Umbilical cord (tissue), 2 donors: Measurements from ENCODE around the gene PPP1CA. TPM values are rescaled to one million over a fixed set of nuclear protein-coding genes. Genes with fewer than 3 reads are reported as not detected.

Experiments used
- DNase-seq: peaks from one replicate; pipeline ENCODE4 v3.0.0-alpha.2; 2015; ENCODE audit warnings: low spot score
- total RNA-seq: library from RNA; depleted of rRNA; stranded (reverse); fragments of >200 nt; gene quantifications from one replicate; pipeline ENCODE4 v1.2.3, GENCODE V29; 2014; ENCODE audit warnings: low replicate concordance; ENCODE audit not compliant: insufficient read depth

PPP1CA gene
- total RNA-seq, 1 donor from 2014 or later: 50.1 TPM

DNA sequence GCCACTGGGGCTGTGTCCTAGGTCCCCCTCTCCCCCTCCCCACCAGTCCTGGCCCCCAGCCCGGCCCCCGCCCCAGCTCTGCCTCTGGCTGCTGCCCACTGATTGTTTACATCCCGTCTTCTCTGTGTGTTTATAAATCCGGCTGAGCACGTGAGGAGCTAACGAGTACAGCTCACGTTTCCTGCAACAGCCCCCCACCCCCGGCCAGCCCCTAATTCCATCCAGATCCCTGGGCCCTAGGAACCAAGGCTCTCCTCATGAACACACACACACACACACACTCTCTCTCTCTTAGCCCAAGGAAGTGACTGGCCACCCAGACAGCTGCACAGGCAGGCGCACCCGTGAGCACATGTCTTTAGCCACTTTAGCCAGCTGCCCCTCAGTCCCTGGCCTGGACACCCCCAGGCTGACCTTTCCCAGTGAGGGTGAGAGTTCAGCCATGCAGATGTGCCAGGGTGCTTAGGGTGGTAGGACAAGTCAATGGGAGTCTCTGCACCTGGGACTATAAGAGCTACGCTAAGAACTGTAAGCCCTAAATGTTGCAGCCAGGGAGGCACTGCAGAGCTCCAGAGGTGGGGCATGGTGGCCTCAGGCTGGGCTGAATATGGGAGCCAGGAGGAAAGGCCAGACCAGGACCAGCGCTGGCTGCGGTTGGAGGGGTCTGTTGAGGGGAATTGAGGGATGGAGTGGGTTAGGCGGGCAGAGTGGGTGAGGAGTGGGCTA is 31.1 kb downstream of the PPP1CA start:
- DNase-seq: no peak

DNA sequence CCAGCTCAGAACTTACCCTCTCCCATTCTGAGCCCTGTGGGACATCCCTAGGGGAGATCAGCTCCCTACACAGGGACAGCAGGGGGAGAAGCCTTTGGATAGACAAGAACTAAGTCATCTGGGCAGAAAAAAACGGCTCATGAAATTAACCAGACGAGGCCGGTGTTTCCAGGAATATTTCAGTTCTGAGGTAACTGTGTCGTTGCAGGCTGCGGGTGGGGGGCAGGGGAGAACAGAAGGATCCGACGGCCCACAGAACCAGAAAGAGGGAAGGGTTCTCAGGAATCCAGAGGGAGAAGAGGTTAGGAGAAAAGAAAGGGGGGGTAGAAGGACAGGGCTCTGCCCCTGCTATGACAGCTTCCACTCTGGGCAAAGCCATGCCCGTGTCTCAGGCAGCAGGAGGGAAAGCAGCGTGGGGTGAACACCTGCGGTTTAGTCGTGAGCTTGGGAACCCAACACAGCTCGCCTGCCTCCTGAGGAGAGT is 31.8 kb downstream of the PPP1CA start:
- DNase-seq: peak; percentile 89

DNA sequence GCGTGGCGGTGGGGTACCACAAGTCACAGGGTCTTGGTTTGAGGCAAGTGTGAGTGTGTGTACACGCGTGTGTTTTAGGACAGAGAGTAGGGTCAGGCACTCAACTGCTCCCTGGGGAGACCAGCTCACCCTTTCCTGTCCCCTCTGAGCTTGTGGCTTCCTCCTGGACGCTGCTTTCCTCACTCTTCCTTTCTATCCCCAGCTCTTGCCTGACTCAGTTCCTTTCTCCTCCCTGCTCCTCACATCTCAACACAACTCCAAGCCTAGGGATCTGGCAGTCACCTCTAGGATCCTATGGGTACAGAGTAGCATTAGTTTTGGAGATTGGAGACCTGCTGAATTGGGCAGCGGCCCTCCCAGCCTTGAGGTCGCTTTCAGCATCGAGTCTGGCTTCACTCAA is 32.4 kb downstream of the PPP1CA start:
- DNase-seq: no peak

DNA sequence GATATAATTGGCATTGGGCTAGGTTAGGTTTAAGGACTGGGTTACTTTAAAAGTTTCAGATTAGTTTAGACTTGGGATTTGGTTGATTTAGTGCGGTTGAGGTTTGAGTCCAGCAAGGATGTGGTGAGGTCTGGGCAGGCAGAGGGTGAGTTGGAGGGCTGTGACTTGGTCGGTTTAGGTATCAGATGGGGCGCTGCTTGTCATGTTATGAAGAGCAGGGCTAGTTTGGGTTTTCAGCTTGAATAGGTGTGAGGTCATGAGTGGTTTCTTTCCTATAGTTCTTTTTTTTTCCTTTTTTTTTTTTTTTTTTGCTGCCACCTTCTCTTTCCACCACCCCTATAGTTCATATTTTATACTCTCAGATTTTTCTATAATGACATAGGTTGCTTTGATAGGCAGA is 33.0 kb downstream of the PPP1CA start:
- DNase-seq: no peak

DNA sequence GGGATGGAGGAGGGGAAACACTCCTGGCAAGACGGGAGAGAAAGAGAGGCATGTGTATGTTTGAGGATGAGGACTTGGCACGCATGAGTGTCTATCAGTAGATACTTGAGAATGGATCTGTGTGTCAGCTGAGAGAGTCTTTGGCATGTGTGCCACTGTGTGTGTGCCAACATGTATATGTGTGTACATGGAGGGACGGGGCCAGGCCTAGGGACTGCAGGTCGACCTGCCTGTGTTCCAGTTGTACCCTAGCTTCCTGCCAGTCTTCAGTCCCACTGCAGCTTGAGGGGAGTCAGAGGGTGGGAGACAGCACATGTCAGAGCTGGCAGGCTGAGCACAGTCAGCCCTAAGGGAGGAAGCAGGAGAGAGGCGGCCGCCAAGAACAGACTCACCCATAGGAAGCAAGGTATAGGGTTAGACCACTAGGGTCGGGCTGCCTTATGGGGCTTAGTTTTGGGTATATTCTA is 33.9 kb downstream of the PPP1CA start:
- DNase-seq: no peak

DNA sequence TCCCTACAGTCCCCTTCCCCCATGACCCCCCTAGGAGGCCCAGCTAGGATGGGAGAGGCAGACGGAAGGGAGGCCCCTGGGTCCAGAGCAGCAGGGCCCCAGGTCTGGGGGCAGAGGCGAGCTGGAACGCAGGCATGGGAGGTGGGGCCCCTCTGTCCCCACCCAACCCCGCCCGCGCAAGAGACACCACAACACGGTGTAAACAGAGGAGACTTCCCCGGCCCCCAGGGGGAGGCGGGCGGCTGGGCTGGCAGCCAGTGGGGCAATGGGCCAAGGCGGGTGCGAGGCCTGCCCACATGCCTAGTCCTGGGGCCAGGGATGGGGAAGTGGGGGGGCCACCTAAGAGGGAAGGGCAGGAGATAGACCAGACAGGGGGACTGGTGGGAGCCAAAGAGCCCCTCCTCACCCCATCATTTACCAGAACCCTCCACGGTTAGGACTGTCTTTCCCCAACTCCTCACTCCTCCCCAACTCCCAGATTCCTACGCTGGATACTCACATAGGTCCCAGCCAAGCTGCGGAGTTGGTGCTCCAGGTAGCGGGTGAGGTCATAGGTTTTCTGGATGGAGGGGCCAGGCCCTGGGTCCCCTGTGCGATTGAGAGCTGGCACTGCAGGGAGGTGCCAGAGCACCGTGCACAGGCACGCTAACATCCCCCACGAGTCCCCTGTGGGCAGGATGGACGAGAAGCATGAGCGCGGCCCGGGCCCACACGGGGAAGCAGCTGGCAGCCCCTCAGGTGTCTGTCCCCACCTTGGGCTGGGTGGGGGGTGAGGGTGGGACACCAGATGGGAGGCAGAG is 34.5 kb downstream of the PPP1CA start:
- peak; percentile 92 for DNase-seq

DNA sequence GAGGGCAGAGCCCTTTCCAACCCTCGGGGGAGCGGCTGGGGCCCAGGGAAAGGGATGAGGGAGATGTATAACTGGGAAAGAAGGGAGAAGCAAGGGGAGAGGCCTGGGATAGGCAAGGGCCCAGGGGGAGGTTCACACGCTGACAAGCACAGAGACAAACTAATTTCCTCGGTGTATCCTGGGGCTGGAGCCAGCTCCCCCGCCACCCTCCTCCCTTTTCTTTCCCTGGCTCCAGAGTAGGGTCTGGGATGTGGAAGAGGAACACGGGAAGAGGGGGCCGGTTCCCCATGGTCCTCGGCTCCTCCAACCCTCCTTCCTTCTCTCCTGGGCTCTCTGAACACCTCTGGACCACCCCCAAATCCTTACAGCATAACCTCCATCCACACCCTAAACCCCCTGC is 35.1 kb downstream of the PPP1CA start:
- DNase-seq: peak; percentile 93

DNA sequence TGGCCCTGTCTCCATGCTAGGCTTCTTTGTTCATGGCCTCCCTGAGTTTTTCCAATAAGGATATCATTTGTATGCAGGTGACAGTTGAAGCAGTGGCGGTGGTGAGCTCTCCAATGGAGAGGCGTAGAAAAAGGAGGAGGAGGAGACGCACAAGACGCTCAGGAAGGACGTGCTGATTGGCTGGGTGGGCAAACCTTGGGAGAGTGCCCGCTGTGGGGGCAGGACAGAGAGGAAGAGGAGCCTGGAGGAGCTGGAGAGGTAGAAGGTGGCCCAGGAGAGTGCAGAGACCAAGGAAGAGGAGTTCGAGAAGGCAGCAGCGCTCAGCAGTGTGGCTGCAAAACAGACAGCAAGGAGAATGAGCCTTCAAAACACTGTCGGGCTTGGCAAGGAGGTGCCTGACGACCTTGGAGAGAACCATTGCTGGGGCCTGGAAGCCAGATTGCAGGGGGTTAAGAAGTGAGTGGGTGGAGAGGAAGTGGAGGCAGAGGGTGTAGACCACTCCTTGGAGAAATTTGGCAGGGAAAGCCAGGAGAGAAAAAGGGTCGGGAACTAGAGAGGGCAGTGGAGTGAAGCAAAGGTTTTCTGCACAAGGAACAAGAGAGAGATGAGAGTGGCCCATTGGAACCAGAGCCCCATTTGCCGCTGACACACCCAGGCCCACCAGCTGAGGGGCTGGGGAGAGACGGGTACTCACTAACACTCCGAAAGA is 35.8 kb downstream of the PPP1CA start:
- DNase-seq: peak; percentile 63

DNA sequence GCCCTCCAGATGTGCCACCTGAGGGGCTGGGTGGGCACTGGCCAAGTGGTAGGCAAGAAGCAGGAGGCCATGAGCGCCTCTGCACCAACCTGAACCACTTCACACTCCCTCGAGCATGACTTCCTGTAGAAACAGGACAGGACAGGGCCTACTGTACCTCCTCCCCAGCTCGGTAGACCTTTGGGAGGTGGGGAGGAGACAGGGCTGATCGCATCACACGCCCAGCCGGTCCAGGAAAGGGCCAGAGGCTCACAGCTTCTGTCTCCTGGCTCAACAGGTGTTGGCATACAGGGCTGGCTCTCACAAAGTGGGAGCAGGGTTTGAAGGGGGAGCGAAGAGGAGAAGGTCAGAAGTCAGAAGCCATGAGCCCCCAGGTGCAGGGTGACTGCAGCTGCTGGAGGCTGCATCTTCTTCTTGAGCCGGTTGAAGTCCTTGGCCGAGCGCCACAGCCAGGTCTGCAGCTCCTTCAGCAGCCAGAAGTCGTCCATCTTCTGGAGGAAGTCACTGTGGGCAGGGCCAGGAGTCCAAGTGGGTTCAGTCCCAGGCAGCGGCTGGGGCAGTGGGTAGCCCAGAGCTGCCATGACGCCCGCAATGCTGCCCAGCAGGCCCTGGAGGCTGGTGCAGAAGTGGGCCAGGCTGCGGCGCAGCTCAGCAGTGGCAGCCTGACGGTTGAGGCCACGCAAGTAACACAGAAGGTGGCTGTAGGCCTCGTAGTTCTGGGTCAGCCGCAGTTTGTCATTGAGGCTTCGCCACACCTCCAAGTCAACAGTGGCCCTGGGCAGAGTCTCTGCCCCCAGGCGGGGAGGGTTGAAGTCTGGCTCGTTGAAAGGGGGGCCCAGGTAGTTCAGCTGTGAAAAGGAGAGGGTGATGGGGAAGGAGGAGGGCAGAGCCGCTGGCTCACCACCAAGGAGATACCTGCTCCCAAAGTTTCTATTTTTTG is 36.6 kb downstream of the PPP1CA start:
- DNase-seq: no peak

DNA sequence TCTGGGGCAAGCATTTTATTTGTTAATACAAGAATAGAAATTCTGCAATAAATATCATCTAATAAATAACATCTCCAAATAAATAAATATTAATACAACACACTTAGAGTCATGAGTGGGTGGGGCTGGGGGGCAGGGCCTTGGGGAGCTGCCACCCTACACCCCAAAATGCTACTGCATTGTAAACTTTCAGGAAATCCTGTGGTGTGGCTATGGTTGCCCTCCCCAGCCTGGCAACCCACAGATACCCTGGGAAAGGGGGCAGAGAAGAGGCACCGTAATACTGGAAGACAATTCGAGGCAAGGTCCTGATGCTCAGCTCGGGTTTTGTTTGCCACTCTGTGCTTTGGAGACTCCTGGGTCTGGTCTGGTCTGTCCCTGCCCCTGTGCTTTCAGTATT is 37.5 kb downstream of the PPP1CA start:
- DNase-seq: no peak

DNA sequence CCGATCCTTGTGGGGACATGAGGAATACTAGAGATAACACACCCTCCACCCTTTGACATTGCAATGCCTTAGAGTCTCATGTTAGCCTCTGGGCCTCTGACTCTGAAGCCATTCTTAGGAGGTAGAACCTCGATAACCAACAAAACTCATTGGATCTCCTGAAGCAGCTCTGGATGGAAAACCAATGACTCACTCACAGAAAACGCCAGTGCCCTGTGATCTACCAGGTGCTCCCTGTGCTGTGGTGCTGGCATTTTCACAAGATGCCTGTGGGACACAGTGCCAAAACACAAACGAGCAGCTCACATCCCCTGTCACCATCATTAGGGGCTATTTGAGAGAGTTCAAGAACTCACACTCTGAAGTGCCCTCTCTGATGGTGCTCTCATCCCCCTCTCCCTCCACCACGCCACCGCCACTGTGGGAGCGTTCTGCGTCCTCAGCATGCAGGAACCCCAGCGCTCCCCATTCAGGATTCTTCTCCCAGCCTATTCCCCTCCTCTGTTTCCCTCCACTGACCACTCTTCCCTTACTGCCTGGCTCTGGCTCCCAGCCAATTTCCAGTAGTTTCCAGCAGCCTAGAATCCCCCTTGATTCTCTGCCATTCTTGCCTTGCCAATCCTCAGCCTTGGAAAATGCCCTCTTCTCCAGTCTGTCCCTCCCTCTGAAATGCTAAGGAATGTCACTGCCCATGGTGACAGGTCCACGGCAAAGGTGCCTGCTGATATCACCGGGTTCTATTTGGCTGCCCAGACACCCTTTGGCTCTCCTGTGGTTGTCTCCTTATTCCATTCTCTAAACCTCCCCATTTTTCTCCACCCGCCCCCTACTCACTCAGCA is 43.6 kb downstream of the PPP1CA start:
- peak; percentile 21 for DNase-seq

DNA sequence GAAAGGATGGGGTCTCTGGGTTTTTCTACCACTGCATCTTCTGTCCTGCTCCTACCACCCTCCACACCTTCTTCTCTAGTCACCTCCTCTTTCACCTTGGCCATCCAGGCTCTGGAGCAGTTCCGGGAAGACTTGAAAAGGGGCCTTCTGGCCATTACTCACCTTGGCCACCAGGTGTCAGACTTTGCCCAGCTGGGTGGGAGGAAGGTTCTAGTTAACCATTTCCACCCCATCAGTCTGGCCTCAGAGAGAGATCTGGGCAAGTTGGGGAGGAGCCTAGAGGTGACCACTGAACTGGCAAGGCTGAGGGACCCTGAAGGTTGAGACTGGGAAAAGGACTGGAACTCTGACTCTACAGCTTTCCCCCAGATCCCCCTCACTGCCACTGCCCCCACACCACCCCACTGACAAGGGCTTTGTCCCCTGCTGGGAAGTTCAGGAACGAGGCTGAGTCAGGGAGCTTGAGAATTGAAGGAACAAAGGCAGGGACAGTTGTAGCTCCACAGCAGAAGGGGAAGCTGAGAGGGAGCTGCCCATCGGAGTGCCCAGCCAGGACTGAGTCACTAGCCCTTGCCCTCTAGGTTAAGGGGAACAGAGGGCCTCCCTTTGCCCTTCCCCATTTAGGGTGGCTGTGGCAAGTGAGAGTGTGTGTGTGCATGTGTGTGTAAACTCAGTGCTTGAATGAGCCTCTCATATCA is 44.6 kb downstream of the PPP1CA start:
- peak; percentile 86 for DNase-seq

DNA sequence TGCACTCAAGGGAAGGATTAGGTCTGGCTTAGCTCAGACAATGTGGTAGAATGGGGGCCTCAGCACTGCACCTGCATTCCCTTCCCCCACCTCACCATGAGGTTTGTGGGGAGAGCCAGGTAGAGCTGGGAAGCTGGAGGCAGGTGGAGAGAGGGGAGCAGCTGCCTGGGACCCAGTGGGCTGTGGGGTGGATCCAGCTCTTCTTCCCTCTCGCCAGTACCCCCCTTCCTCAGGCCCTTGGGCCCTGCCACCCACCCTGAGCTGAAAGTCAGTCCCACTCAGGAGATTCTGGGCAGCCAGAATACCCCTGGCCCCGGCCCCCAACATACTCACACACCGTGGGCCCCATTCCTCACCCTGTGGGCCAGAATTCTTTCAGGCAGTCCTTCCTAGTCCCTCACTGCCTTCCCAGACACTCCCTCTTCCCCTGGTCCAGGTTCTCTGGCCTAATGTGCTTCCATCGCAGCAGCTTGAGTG is 45.2 kb downstream of the PPP1CA start:
- DNase-seq: no peak

DNA sequence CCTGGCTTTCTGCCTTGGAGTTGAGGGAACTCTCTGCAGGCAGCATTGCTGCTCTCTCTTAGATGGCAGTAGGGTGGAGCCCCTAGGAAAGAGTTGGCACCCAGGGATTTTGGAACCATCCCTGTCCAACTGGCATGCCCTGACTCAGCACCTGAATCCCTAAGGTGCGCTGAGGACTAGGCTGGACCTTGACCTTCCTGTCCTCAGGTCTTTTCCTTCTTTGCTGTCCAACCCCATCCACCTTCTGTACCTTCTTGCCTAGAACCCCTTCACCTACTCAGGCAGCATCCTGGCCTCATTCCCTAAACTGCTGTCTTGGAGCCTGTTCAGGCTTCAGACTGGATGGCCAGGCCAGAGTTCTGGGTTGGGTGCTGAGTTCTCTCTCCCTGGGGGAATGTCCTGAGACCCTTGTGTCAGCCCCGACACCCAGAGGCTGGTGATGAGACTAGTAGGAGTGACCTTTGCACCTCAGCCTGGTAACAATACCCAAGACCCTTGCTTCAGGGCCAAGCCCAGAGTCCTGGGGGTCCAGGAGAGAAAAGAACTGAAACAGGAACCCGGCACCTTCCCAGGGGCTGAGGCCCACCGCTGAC is 45.8 kb downstream of the PPP1CA start:
- DNase-seq: no peak

DNA sequence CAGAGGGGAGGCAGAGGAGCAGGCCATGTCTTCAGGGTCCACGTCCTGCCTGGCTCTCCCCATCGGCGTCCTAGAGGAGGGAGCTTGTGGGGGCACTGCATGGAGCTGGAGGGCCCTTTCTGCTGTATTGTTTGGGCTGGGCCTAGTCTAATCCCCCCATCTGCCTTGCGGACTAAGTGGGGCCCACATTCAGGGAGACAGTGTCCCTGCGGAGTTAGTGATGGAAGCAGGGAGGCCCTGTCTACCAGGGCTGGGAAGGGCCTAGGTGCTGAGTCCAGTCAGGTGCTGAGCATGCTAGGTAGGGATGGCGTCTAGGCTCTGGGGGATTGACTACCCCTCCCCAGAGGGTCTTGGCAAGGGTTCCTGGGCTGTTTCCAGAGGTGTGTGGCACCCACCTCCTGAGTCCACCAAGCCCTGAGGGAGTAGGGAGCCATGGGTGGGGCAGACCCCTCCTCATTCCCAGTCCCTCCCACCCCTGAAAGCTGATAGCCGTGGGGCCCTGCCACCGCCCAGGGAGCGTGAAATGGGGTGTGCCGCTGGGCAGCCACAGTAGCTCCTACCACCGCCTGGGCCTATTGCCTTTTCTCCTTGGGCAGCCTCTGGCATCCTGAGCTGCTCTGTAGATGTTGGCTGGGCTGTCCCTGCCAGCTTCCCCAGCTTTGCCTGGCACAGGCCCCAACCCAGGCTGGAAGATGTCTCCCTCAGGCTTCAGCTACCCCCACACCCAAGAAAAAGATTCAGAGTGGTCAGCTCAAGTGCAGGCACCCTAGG is 46.5 kb downstream of the PPP1CA start:
- no peak for DNase-seq

DNA sequence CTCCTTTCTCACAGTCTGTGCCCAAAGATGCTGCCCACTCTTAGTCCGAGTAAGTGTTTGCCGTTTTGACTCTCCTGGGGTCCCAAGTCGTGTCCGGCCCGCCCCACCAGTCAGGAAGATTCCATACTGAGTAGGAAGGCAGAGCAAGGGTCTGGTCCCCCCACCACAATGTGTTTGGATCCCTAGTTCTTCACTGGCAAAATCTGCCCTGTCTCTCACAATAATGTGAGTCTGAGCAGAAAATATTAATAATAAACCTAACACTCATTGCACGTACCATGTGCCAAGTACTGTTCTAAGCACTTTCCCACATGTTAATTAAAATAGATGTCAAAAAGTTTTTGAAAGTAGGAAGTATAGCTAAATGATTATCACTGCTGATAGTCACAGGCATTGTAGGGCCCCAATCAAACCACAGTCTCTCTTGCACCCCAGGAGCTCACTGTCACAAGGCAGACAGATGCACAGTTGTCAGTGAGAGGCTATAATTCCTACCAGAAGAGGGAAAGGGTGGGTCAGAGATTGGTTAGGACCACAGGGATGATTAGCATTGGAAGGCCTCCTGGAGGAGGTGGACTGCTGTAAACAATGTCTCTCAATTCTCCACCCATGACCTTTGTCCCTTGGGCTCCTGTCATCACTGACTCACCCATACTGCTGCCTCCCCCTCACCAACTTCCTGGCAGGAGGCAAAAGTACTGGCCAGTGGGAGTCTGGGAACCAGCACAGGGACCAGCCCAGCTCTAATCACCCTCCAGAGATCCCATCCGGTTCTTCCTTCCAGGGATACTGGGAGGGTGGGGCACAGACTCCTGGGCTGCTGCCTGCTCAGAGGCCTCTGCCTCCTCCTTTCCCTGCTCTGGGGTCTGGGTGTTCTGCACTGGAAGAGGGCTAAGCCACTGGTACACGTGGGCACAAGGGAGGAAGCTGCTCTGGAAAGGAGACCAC is 47.3 kb downstream of the PPP1CA start:
- DNase-seq: peak; percentile 94
